HG03565 (cell line): ENCODE measurements around the gene TBC1D4.
A peak's percentile ranks its signal among the peaks of the same experiment; 100 is the strongest.

Source experiments
- ATAC-seq: cut with Tn5 transposase; IDR thresholded peaks from one replicate; pipeline ENCODE4 v1.9.1; 2021; ENCODE audit warnings: mild to moderate bottlenecking, moderate library complexity; ENCODE audit not compliant: unreplicated experiment

Gene TBC1D4

GRCh38 chr13:75395066-75395465 is 86.9 kb downstream of the TBC1D4 start:
- ATAC-seq = peak; percentile 42

DNA sequence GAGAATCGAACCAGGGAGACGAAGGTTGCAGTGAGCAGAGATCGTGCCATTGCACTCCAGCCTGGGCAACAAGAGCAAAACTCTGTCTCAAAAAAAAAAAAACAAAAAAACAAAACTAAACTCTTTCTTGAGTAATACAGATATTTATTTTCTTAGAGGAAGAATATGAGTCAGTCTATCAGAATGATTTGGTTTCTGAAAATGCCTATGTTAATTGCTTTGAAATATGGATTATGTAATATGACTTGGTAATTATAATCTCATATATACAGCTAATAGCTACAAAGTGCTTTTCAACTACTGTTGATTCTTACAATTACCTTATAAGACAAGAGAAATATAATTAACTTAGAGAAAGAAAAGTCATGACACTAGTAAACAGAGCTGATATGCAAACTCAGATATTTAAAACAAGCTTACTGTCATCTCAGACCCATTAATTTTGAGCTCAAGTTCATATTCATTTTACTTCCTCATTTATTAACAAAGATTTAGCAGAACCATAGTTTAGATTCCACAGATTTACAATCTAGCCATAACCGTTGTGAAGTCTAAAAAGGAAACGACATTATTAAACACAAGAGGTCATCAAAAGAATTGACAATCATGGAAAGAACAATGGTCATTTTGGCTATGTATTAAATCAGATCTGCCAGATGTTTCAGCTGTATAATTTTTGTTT is 88.0 kb downstream of the TBC1D4 start:
- no peak for ATAC-seq

DNA sequence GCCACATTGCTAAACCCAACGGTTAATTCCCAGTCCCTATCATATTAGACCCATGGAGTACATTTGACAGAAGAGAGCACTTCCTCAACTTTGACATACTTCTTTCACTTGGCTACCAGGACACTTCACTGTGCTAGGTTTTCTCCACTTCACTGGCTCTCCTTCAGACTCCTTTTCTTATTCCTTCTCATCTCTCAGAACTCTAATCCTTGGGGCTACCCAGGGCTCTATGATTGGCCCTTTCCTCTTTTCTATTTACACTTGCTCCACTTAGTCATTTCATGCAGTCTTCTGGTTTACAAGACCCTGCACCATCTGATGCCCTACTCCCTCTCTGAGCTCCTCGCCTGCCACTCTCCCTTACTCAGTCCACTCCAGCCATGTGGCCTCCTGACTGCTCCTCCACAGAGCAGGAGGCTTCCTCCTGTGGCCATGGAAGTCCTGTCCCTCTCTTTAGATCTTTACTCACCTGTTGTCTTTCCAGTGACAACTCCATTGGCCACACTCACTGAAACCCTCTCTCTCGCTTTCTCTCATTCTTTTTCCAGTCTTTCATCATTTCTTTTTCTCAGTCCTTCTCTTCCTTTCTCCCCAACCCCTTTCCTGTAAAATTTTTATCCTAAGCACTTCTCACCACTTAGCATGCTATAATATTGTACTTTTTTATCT is 90.4 kb downstream of the TBC1D4 start:
- peak; percentile 38 for ATAC-seq

DNA sequence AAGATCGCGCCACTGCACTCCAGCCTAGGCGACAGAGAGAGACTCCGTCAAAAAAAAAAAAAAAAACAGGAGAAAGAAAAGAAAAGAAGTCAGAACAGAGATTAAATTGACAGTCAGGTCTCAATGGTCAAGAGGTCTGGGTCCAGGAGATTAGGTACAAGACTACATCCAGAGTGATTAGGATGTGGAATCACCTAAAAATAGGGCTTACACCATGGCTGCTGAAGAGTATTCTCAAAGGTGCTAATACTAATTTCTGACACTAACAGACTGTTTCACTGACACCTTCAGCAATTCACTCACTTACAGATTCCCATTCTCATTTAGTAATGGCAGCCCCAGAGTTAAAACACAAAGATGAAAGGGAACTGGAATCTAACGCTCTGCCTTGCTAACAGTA is 91.7 kb downstream of the TBC1D4 start:
- no peak for ATAC-seq

- no peak for ATAC-seq
Observed at GRCh38 chr13:75385708-75386083, 96.3 kb downstream of the TBC1D4 start.

DNA sequence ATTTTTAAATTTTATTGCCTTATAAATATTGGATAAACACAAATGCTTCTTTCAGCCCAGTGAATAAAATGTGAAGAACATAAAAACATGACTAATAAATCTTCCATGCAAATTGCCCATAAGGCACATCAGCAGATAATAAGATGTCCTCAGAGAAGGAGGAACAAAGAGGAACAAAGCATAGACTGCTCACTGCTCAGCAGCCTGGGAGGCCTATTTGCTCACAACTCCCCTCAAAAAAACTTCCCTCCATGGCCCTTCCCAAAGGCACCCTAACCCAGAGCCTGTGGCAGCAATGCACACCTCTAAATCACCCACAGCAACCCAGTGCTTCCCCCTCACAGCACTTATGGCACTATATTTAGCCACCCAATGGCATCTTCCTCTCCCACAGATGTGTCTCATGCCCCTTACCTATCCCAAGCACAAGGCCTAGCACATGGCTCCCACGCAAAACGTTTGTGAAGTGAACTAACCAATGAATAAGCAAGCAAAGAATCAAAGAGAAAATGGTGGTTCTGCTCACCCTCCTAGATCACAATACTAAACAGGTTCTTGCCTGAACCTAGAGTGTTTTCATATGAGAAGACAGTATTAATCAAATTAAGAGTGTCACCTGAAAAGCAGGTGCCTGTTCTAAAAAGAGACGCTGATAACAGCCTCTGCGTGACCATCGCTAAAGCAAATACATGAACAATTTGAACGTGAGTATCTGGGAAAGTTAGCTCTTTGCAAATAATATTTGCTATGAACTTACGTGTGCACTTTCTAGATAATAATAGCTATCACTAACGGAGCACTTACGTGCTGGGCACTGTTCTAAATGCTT is 96.9 kb downstream of the TBC1D4 start:
- no peak for ATAC-seq

DNA sequence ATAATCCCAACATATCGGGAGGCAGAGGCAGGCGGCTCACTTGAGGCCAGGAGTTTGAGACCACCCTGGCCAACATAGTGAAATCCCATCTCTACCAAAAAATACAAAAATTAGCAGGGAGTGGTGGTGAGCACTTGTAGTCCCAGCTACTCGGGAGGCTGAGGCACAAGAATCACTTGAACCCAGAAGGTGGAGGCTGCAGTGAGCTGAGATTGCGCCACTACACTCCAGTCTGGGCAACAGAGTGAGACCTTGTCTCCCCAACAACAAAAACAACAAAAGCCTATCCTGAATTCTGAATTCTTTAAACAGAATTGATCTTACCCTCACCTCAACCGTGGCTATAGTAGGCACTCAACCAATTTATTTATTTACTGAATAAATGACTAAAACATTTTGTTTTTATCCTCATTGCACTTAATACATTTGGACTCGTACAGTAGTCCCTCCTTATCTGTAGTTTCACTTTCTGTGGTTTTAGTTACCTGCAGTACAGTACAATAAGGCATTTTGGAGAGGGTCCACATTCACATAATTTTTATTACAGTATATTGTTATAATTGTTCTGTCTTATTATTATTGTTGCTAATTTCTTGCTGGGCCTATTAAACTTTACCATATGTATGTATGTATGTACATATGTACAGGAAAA is 98.8 kb downstream of the TBC1D4 start:
- ATAC-seq = no peak

DNA sequence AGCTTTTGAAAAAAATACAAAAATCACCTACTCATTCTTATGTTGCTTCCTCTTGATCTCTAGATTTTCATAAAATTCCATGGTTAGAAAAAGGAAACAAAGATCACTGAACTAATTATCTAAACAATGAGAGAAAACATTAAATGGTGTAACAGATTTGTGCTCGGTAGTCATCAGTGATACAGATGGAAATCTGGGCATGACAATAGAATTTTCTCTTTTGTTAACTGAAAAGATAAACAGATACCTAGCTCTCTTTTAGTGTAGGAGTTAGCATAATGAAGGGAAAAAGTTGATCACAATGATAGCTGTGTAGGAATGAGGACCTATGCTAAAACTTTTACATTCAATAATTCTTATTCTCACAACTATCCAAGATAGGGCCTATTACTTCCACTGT is 103.7 kb downstream of the TBC1D4 start:
- no peak for ATAC-seq

DNA sequence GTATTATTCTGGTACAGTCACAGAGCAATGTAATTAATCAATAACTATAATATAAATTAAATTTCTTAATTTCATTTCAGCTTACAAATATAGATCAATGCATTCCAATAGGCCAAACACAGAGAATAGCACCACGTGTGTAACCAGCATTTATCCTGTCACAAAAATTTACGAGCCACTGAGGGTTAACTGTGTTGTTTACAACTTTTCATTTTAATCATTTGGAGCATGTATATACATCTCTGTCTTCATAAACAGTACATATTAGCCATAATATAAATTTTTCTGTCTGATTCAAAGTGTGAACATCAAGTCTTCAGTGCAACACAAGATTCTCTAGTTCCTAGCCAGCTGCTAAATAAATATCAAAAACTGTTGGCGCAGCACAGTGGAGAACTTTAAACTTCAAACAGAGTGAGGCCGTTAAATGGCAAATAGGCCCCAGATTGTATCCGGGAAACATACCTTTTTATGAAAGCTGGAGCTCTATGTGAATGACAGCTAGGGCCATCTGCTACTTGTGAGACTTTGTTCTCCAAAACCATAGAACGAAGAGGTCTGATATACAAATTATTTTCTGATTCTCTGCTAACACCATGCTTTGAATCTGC is 105.1 kb downstream of the TBC1D4 start:
- no peak for ATAC-seq

GRCh38 chr13:75375329-75375728 is 106.6 kb downstream of the TBC1D4 start:
- no peak for ATAC-seq

- no peak for ATAC-seq
Observed at GRCh38 chr13:75373988-75374387, 108.0 kb downstream of the TBC1D4 start.

DNA sequence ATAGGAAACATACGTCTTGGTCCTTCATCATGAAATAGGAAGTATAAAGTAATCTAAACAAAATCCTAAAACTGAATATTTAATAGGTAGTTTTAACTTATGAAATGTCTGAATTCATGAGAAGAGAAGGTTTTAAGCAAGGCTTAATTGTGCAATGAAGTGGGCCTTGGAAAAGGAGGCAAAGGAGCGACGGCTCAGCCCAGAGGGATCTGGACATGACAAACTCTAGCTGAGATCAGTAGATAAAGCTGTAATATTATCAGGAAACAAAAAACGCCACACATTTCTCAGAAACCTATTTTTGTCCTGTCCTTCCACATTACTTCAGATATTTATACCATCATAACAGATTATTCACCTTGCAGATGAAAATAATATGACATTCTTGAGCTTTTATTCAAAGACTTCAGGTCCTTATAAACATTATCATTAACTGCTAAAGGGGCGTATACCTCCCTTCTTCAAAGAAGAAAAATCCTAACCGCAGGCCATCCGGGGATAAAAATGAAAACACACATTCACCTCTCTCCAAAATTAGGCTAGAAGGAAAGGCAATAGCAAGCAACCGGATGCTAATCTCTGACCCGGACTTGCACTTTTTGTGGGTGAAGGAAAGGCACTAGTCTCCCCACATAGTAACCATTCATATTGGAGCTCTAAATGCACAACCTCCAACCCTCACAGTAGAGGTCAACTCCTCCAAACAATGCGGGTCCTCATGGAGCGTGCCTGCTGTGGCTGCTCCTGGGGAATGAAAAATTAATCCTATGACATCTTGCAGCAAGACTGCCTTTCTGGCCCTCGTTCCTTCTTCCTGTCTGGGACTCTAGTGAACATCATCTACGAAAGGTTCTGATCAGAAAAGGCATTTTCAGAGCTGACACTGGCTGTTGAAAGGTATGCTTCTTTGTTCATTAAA is 108.8 kb downstream of the TBC1D4 start:
- ATAC-seq = no peak

GRCh38 chr13:75372517-75372916 is 109.5 kb downstream of the TBC1D4 start:
- peak; percentile 55 for ATAC-seq

- ATAC-seq = no peak
Observed at GRCh38 chr13:75371203-75371602, 110.8 kb downstream of the TBC1D4 start.

DNA sequence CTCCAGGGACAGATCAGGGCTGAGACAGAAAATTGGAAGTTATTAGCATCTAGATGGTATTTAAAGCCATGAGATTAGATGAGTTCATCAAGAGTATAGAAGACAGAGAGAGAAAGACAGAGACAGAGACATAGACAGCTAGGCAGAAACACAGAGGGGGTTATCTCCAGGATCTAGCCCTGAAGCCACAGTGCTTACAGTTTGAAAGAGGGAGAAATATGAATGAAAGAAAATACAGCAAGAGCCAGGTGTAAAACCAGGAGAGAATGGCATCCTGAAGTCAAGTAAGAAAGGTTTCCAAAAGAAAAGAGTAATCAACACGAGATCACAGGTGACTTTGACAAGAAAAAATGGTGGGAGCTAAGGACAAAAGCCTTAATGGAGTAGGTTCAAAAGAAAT is 111.2 kb downstream of the TBC1D4 start:
- ATAC-seq = no peak

- ATAC-seq = no peak
Observed at GRCh38 chr13:75369981-75370380, 112.0 kb downstream of the TBC1D4 start.

- ATAC-seq = peak; percentile 22
Observed at GRCh38 chr13:75368167-75368566, 113.8 kb downstream of the TBC1D4 start.

- ATAC-seq = no peak
Observed at GRCh38 chr13:75366380-75367280, 115.3 kb downstream of the TBC1D4 start.

DNA sequence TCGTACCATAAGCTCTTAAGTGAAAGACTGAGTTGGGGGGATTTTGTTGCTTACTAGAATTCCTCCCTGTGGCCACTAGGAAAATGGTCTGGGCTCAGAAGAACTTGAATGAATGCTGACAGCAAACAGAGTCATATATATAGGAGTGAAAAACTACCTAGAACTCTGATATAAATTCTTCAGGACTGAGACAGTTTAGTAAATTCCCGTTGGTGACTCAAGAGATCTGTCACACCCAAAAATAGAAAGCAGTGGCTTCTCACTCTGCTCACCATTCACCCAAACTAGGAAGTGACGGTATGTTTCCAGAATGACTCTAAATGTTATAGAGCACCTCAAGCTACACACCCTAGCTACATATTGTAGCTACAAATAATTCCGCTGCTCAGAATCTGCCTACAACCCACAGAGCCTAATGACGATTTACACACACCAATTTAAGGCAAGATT is 116.2 kb downstream of the TBC1D4 start:
- ATAC-seq = peak; percentile 97
